Endothelial cell of umbilical vein (primary cell): ENCODE data around the gene RHBDF1.

Experiments used
- CTCF ChIP-seq, 2 donors: IDR thresholded peaks; 1 replicate in 1 of 2; 2 replicates in 1 of 2; pipeline ENCODE4 v1.5.1; 2011; ENCODE audit warnings: low read length in 2 of 2, mild to moderate bottlenecking in 2 of 2, moderate library complexity in 2 of 2, control low read depth in 1 of 2, inconsistent platforms in 1 of 2, low read depth in 1 of 2; ENCODE audit not compliant: insufficient read depth in 1 of 2; ENCODE audit errors: extremely low read depth in 1 of 2
- POLR2A ChIP-seq: IDR thresholded peaks from 2 replicates; pipeline ENCODE4 v1.6.1; 2012; ENCODE audit warnings: low read depth, mild to moderate bottlenecking, control low read depth, low read length
- POLR2AphosphoS5 ChIP-seq: IDR thresholded peaks from 2 replicates; pipeline ENCODE4 v1.6.1; 2012; ENCODE audit warnings: low read depth, mild to moderate bottlenecking, control low read depth, low read length, moderate library complexity; ENCODE audit not compliant: insufficient read depth

- TF ChIP-seq POLR2A = no peak
- TF ChIP-seq CTCF (IDR thresholded peaks at IDR 0.05; ENCODE audit: extremely low read depth in 1 of 2, insufficient read depth in 1 of 2, low read depth in 1 of 2, low read length in 2 of 2) = peak in 1 of 2 donors; percentile 22
- TF ChIP-seq POLR2AphosphoS5 = no peak
Observed at GRCh38 chr16:75580-76501, 3.4 kb upstream of the RHBDF1 start.
